HG03025 (cell line): Measurements from ENCODE around the gene BRD7.
"Not testable (repeated sequence)": the region's sequence is repeated elsewhere in the genome, so short reads cannot be mapped to it uniquely, and the experiment has no call there.

Source experiments
- ATAC-seq: cut with Tn5 transposase; IDR thresholded peaks from one replicate; pipeline ENCODE4 v1.9.1; 2021; ENCODE audit warnings: mild to moderate bottlenecking, moderate library complexity; ENCODE audit not compliant: unreplicated experiment, low FRiP score

The BRD7 gene

DNA sequence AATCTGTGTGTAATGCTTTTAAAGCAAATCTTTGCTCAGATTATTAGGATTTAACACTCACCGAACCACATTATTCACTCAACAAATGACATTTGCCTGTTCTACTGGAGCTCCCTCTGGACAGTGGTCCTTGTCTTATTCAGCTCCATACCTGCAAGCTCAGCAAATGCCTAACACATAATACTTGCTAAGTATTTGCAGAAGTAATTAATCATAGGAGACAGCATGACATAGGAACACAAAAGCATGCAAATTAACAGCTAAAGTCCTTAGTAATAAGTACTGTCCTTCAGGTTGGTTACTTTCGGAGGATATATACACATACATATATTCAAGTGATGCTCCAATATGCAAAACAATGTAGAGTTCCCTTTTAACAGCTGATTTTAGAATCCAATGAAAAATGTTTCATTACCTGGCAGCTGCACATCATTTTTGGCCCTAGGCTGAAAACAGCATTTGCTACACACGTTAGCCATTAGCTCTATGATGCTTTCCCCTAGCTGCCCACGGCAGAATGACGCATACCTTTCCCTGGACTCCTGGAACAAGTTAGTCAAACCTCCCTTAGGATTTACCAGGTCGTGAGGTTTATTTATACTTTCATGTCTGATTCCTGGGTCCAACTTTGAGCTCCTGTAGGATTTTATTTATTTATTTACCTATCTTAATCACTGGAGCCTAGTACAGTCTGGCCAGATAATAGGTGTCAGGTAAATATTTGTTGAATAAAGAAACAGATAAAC lies 8.6 kb downstream of the BRD7 start:
- no peak for ATAC-seq

DNA sequence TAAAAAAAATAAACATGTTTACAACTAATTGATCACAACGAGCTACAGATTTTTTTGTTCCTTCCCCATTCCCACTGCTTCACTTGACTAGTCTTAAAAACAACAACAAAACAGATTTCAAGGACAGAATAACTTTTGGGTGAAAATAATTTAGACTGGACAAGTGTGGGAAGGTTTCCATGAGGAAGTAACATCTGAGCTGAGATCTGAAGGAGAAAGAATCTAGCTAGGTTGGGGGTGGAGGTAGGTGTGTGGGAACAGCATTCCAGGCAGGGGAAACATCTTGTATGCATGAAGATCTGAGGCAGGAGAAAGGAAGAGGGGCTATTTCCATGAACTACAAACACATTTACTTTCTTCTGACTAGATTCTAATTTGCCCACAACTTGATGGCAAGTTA lies 9.2 kb downstream of the BRD7 start:
- no peak for ATAC-seq

DNA sequence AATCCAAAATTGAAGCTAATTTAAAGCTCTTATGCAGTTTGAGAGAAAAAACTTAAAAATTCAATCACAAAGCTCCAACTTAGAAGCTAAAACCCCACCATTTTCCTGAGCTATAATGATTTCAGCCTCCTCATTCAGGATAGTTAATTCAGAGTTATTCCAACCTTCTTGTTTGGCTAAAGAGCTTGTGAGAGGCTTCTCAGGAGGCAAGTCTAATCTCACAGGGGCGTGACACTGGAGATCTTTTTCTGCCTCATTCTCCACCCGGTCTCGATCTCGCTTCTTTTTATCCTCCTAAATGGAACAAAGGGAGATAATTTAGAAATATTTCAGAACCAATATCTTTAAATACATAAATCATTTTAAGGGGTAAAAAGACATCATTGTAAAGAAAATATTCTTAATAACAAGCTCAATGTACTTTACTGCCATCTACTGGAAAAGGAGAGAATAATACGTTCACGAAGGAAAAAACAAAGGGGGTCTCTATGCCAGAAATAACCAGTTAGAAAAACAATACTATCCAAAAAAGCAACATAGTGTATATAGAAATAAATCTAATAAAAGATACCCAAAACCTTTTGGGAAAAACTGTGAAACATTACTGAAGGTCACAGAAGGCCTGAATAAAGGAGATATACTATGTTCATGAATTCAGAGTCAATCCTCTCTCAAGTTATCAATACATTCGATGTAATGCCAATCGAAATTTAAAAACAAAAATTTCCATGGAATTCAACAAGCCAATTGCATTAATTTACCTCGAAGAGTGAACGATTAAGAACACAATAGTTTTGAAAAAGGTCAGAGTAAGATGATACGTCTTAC lies 13.9 kb downstream of the BRD7 start:
- ATAC-seq, result no peak

DNA sequence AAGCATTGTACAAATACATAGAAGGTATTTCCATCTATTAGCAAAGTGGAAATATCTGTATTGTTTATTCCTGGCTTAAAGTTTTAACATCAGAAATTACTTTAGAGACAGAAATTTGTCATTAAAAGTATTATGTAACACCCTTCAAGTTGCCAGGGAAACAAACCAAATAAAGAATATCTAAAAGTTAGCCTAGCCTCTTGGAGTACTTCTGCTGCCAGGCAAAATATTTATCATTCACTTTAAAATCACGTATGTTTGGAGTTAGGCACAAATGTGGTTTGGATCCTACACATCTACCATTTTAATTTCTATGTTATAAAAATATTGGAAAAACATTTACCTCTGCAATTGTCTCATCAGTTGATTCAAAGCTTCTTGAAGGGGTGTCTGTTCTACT lies 14.7 kb downstream of the BRD7 start:
- no peak for ATAC-seq

DNA sequence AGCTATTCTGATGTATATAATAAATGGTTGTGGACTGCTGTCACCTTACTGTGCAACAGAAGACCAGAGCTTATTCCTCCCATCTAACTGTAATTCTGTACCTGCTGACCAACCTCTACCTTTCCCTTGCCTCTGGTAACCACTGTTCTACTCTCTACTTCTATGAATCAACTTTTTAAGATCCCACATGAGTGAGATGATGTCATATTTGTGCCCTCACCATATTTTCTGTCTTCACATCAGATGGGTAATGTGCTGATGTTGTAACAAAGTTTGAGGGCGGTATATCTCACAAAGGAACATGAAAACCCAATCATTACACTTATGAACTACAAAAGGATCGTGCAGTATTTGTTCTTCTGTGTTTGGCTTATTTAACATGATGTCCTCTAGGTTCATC lies 16.8 kb downstream of the BRD7 start:
- no peak for ATAC-seq

DNA sequence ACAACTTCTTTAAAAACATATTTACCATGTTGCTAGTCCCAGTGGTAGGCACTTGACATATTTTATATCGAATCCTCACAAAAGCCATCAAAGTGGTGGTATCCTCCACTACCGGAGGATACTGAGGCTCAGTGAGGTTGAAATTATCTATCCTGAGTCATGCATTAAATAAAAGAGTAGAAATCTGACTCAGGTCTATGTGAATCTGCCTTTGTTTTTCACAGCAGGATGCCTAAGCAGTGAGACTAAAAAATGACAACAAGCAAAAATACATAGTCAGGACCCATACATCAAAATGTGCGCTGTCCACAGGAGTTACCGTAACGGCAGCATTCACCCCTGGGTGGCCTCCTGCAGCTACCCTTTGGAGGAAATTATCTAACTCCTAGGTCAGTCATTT lies 17.7 kb downstream of the BRD7 start:
- no peak for ATAC-seq

DNA sequence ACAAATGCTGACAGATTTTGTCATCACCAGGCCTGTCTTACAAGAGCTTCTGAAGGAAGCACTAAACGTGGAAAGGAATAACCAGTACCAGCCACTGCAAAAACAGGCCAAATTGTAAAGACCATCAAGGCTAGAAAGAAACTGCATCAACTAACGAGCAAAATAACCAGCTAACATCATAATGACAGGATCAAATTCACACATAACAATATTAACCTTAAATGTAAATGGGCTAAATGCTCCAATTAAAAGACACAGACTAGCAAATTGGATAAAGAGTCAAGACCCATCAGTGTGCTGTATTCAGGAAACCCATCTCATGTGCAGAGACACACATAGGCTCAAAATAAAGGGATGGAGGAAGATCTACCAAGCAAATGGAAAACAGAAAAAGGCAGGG lies 23.6 kb downstream of the BRD7 start:
- not testable (repeated sequence) for ATAC-seq

DNA sequence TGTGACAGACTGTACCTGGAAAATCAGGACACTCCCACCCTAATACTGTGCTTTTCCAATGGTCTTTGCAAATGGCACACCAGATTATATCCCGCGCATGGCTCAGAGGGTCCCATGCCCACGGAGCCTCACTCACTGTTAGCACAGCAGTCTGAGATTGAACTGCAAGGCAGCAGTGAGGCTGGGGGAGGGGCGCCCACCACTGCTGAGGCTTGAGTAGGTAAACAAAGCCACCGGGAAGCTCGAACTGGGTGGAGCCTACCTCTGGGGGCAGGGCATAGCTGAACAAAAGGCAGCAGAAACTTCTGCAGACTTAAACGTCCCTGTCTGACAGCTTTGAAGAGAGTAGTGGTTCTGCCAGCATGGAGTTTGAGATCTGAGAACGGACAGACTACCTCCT lies 25.2 kb downstream of the BRD7 start:
- not testable (repeated sequence) for ATAC-seq

DNA sequence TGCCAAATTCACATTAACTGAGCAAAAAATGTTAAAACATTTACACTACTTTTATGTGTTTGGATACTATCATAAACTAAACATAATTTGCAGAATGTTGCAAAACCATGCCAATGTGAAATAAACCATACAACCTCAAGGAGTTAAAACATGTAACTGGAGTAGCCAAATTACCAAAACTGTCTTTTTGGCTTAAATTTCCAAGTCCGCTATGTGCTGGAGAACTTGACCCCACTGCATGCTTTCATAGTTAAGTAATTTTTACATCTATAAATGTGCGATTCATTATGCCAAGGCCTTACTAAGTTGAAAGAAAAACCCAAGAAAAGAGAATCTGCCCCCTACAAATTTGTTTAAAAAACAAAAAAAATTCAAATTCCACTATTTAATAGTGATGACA lies 28.2 kb downstream of the BRD7 start:
- ATAC-seq, result no peak

DNA sequence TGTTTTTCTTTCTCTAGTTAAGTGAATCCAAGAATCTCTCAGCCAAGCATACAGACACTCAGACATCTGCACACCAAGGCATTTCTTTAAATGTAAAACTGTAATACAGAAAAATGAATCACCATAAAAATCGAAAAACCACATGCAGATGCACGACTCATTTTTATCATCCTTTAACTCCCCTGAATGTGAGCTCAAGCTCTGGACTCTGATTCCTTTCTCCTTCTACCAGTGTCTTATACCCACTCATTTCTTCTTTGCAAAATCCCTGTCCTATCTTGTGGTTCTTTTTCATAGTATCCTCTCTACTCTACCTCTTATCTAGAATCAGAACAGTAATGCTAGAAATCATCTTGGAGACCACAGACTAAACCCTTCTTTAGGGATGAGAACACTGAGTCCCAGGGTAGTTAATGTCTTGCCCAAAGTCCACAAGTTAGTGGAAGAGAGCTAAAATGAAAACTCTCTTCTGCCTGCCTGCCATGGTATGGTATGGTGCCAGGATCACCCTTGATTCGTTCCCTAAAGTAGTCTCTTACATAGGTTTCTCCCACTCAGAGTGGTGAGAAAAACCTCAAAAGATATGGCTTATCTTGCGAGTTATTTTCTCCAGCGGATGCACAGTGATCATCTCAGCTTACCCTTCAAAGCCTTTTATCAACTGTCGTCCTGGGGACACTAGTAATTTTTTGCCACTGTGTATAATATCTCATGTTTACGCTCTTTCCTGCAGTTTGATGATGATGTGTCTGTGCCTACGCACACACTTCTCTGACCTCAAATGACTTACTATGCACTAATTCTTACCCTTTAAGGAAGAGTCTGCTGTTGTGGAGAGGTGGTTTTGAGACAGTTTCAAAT lies 30.2 kb downstream of the BRD7 start:
- ATAC-seq, result no peak

DNA sequence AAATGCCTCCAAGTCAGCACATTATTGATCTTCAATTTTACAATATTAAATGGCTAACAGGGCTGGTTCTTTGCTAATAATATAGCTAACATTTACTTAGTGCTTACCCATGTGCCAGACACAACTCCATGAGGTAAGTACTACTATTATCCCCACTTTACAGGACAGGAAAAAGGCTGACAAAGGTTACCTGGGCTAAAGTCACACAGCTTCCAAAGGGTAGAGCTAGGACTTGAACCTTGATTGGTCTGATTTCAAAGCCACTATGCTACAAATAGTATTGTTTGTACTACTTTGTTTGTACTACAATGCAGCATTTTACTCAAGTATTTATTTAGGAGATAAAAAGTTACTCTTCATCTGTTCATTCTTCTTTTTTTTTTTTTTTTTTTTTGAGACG lies 31.9 kb downstream of the BRD7 start:
- ATAC-seq, result no peak

DNA sequence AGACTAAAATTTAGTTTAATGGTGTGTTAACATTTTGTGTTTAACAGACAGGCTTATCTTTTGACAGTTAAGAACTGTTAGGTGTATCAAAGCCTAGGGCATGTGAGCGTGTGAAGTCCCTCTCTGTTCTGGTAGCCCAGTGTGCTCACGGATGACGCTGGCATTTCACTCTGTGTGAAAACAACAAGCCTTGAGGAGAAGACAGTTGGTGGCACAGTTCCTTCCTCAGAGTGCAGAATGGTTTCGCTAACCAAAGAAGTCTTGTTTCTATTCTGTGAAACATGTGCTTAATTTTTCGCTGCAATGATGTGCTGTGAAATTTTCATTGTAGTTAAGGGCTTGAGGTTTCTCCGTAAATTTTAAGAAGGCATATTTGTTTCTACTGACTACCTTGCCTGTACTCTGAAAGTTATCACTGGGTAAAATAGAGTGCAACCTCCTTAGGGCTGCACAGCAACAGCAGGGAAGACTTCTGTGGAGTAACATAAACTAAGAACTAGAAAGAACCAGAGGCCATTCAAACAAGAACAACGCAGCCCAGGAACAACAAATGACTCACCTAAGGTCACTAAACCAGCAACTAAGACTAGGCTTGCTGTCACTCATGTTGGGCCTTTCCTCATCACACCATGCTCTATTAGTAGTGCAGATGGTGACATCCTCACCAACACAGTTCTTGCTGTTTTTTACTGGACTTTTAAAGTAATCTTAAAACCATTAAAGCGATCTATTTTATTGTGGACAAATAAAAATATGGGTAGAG lies 33.4 kb downstream of the BRD7 start:
- no peak for ATAC-seq

DNA sequence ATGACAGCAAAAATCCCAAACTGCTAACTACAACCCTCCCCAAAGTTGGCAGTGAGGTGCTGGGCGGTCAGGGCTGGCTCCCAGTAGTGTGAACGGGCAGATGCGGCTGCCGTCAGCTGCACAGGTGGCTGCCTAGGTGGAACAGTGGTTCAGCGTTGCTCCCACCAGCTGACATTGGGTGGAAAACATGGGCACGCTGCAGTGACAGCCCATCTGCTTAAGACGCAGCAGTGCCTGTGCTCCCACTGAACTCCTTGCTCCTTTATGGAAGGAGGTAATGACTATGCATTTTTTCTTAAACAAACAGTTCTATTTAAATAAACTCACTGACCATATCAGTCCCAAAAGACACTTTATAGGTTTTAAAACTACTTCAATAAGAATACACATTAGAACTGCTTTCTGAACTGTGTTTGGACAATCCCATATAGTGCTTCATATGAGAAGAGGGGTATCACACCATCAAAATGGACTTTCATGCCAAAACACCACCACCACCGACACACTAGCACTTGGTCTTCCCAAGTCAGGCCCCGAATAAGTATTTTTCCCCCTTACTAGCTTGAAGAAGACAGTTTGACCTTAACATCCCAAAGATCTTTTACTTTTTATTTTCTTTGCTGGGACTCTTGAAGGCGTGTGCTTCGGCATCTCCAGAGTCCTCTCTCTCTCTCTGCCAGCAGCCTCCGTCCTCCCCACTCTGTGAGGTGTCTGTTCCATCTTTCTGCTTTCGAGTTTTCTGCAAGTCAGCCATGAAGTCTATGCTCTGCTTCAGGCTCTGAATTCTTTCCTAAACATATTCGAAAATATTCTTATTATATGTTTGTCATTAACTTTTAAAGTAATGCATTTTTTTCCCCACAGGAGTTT lies 34.4 kb downstream of the BRD7 start:
- no peak for ATAC-seq

DNA sequence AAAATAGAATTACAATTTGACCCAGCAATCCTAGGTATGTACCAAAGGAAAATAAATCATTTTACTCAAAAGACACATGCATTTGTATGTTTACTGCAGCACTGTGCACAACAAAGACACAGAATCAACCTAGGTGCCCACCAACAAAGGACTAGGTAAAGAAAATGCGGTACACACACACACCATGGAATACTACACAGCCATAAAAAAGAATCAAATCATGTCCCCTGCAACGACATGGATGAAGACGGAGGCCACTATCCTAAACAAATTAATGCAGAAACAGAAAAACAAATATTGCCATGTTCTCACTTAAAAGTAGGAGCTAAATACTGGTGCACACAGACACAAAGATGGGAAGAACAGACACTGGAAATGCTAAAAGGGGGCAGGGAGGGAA lies 36.2 kb downstream of the BRD7 start:
- no peak for ATAC-seq

DNA sequence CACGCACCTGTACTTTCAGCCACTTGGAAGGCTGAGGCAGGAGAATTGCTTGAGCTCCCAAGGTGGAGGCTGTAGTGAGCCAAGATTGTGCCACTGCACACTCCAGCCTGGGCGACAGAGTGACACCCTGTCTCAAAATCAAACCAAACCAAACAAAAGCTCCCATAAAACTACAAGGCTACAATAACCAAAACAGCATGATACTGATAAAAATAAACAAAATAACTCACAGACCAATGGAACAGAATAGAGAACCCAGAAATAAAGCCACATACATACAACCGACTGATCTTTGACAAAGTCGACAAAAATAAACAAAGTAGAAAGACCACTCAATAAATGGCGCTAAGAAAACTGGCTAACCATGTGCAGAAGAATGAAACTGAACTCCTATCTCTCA lies 37.2 kb downstream of the BRD7 start:
- no peak for ATAC-seq

DNA sequence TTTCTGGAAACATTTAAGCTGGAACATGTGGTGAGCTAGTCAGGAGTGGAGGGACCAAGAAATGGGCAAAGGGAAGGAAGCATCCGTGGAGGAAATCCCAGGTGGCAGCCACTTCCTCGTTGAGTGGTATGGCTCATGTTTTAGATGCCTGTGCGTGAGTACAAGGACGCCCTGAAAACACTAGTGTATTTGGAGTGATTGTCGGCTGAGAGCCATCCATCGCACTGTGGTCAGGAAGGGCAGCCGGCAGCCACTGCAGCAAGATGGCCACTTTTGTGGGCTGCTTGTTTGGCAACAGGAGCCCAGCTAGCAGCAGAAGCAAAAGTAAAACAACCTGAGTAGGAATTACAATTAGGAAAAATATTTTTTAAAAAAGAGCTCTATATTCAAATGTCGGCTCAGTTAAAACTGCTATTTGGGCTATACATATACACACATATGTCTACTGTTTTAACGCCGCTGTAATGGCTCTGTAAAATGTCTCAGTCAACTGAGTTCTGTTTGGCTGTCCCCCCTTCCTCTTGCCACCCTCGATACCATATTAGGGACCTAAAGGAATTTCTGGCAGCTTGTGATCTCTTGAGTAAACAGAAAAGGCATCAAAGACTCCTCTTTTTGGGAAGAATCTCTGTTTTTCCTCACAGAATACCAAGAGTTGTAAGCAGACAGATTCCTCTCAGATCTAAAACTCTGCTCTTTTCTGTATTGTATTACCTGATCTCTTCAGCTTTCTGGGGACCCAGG lies 39.2 kb downstream of the BRD7 start:
- no peak for ATAC-seq

DNA sequence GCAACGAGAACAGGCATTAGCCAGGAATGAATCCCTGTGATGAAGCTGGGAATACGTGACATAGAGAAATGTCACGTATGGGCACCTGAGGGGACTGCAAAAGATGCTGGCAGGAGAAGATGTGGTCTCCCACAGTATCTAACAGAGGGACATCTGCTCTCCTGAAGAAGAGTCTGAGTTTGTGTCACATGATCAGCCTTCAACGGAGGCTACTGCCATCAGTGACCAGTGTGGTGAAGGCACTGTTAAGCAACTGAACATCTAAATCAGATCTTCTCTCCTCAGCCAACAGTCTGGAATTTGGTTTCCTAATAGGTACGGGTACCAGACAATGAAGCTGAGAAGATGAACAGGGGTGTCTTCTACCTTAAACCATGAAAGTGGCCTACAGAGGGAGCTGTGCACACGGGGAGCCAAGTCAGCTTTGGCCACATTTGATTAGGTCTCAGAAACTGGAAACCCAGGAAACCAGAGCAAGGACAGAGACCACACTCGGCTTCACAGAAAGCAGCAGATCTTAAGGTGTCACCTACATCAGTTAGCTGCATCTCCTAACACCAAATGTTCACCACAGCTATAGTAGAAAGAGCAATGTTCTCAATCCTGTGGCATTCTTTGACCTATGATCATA lies 41.8 kb downstream of the BRD7 start:
- ATAC-seq, result no peak

DNA sequence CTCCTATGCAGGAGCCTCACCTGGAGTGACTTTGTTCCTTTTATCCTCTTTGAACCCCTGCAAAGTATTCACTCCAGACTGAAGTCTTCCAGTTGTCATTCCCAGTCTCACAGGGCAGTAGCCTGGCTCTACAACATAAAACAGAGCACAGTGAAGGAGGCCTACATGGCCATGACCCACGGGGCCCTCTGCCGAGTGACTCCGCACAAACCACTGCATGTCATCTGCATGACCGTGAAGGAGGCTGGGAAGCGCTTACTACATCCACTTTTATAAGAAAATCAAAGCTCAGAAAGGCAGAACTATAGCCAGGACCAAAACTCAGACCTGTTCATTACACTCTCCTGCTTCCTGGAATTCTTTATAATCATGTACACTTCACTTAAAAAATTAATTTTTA lies 42.5 kb downstream of the BRD7 start:
- ATAC-seq, result no peak
